Body of pancreas (tissue), 4 donors: ENCODE measurements around the gene WDR41.

Experiments
- POLR2A ChIP-seq, 3 donors: fragments of 450-650 bp; IDR thresholded peaks; one replicate each; pipeline ENCODE4 v1.6.1; 2016; ENCODE audit warnings: antibody characterized with exemption in 3 of 3, mild to moderate bottlenecking in 2 of 3
- TF ChIP-seq, protein P1 (sequence below), 7 experiments: fragments of 450-650 bp in 4 of 7; fragments of 200-600 bp in 3 of 7; sonication (generic) in 3 of 7; IDR thresholded peaks; one replicate each; pipeline ENCODE4 v1.5.1; 2016 to 2019; ENCODE audit warnings: antibody characterized with exemption in 7 of 7

- no peak for TF ChIP-seq POLR2A (IDR thresholded peaks at IDR 0.05)
- TF ChIP-seq, protein P1, sequence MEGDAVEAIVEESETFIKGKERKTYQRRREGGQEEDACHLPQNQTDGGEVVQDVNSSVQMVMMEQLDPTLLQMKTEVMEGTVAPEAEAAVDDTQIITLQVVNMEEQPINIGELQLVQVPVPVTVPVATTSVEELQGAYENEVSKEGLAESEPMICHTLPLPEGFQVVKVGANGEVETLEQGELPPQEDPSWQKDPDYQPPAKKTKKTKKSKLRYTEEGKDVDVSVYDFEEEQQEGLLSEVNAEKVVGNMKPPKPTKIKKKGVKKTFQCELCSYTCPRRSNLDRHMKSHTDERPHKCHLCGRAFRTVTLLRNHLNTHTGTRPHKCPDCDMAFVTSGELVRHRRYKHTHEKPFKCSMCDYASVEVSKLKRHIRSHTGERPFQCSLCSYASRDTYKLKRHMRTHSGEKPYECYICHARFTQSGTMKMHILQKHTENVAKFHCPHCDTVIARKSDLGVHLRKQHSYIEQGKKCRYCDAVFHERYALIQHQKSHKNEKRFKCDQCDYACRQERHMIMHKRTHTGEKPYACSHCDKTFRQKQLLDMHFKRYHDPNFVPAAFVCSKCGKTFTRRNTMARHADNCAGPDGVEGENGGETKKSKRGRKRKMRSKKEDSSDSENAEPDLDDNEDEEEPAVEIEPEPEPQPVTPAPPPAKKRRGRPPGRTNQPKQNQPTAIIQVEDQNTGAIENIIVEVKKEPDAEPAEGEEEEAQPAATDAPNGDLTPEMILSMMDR (IDR thresholded peaks at IDR 0.05) = no peak
Observed at GRCh38 chr5:77483682-77484081, 8.4 kb downstream of the WDR41 start.
